Epithelial cell of proximal tubule (primary cell): Measurements from ENCODE around the gene KRTDAP. TPM values are rescaled to one million over a fixed set of nuclear protein-coding genes. Genes with fewer than 3 reads are reported as not detected.

Experiments
- DNase-seq: peaks from one replicate; pipeline ENCODE4 v3.0.0-alpha.2; 2011; ENCODE audit warnings: low read depth
- H3K4me3 ChIP-seq: 2 replicates; pipeline ENCODE4 v1.5.1; 2011; ENCODE audit warnings: low read depth, mild to moderate bottlenecking, low read length
- CTCF ChIP-seq: conservative IDR thresholded peaks from 2 replicates; pipeline ENCODE4 v1.5.1; 2012; ENCODE audit warnings: low read depth, mild to moderate bottlenecking, low read length
- total RNA-seq: library from RNA; depleted of rRNA; stranded (reverse); fragments of >200 nt; gene quantifications from 2 replicates; pipeline ENCODE4 v1.2.3, GENCODE V29; 2015

Gene KRTDAP
- total RNA-seq, 1 donor from 2014 or later: not detected

- no peak for DNase-seq
- TF ChIP-seq CTCF: no peak
- H3K4me3 ChIP-seq: no peak overlapping the region
Measured at GRCh38 chr19:35442091-35442490, 48.2 kb downstream of the KRTDAP start.

GRCh38 chr19:35439921-35440320 is 50.3 kb downstream of the KRTDAP start:
- no peak overlapping the region for H3K4me3 ChIP-seq
- no peak for TF ChIP-seq CTCF
- DNase-seq: no peak

GRCh38 chr19:35438527-35438926 is 51.7 kb downstream of the KRTDAP start:
- no peak for TF ChIP-seq CTCF
- DNase-seq: no peak
- no peak overlapping the region for H3K4me3 ChIP-seq

GRCh38 chr19:35438096-35438495 is 52.2 kb downstream of the KRTDAP start:
- no peak overlapping the region for H3K4me3 ChIP-seq
- no peak for TF ChIP-seq CTCF
- DNase-seq: no peak

GRCh38 chr19:35437406-35437951 is 52.8 kb downstream of the KRTDAP start:
- TF ChIP-seq CTCF: no peak
- DNase-seq: no peak
- H3K4me3 ChIP-seq: no peak overlapping the region

Other genes with a start within 250 kb of the KRTDAP start
- 97.1 and 106 TPM in 2 replicates for gene LSR, start 241.5 kb downstream of the KRTDAP start, total RNA-seq
- gene USF2, start 221.5 kb downstream of the KRTDAP start, total RNA-seq: 62.9 and 67.6 TPM in 2 replicates
- gene HAMP, start 207.9 kb downstream of the KRTDAP start, total RNA-seq: not detected in 2 replicates
- 3.8 TPM in 1 of 2 replicates, not detected in the other for gene MAG, start 198.3 kb downstream of the KRTDAP start, total RNA-seq
- 0.23 and 4.8 TPM in 2 replicates for gene CD22, start 161.3 kb downstream of the KRTDAP start, total RNA-seq
- gene FFAR1, start 142.6 kb downstream of the KRTDAP start, total RNA-seq: 0.06 TPM in 1 of 2 replicates, not detected in the other
- not detected in 2 replicates for gene FFAR3, start 132.0 kb downstream of the KRTDAP start, total RNA-seq
- not detected in 2 replicates for gene GPR42, start 119.4 kb downstream of the KRTDAP start, total RNA-seq
- not detected in 2 replicates for gene FFAR2, start 42.2 kb downstream of the KRTDAP start, total RNA-seq
- gene DMKN, start 23.2 kb upstream of the KRTDAP start, total RNA-seq: 195 and 200 TPM in 2 replicates
- not detected in 2 replicates for gene SBSN, start 37.8 kb upstream of the KRTDAP start, total RNA-seq
- not detected in 2 replicates for gene GAPDHS, start 43.0 kb upstream of the KRTDAP start, total RNA-seq
- 157 and 167 TPM in 2 replicates for gene TMEM147, start 55.2 kb upstream of the KRTDAP start, total RNA-seq
- gene ATP4A, start 73.2 kb upstream of the KRTDAP start, total RNA-seq: not detected in 2 replicates
- not detected in 2 replicates for gene PMIS2, start 95.7 kb upstream of the KRTDAP start, total RNA-seq
- 19.2 and 19.7 TPM in 2 replicates for gene HAUS5, start 122.3 kb upstream of the KRTDAP start, total RNA-seq
- 114 and 116 TPM in 2 replicates for gene RBM42, start 138.6 kb upstream of the KRTDAP start, total RNA-seq
- 0.35 TPM in 1 of 2 replicates, not detected in the other for gene ETV2, start 151.3 kb upstream of the KRTDAP start, total RNA-seq
- gene COX6B1, start 157.9 kb upstream of the KRTDAP start, total RNA-seq: 496 and 575 TPM in 2 replicates
- not detected in 2 replicates for gene UPK1A, start 176.1 kb upstream of the KRTDAP start, total RNA-seq
- gene ZBTB32, start 214.1 kb upstream of the KRTDAP start, total RNA-seq: not detected in 2 replicates
- gene KMT2B, start 227.5 kb upstream of the KRTDAP start, total RNA-seq: 7.4 and 20.2 TPM in 2 replicates